MM.1S (cell line): ENCODE data around the gene HIC1.

ENCODE experiments used
- EZH2 ChIP-seq: fragments of 300-600 bp; sonication (generic); optimal IDR thresholded peaks from 2 replicates; pipeline ENCODE3; 2017; ENCODE audit warnings: low read depth, mild to moderate bottlenecking, antibody characterized with exemption, low read length, mixed read lengths
- TF ChIP-seq, protein P1 (sequence below): fragments of 300-600 bp; sonication (generic); IDR thresholded peaks from 2 replicates; pipeline ENCODE4 v1.5.1; 2016; ENCODE audit warnings: antibody characterized with exemption, low read length, mixed read lengths

DNA sequence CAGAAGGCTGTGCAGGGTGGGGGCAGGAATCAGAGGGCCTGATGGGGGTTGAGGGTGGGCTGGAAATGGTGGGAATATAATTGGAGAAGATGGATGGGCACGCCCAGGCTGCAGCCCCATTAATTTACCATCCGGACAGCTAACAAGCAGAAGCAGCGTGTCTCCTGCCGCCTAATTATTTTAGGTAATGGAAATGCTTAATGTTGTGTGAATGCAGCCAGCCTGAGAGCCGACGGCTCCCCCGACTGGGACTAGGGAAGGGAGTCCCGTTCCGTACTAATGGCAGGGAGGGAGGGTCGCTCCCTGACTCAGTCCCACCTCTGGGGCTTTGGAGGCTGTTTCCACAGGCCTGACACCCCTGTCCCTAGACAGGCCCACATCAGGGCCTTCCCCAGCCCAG, 17.7 kb upstream of the HIC1 start:
- TF ChIP-seq, protein P1, sequence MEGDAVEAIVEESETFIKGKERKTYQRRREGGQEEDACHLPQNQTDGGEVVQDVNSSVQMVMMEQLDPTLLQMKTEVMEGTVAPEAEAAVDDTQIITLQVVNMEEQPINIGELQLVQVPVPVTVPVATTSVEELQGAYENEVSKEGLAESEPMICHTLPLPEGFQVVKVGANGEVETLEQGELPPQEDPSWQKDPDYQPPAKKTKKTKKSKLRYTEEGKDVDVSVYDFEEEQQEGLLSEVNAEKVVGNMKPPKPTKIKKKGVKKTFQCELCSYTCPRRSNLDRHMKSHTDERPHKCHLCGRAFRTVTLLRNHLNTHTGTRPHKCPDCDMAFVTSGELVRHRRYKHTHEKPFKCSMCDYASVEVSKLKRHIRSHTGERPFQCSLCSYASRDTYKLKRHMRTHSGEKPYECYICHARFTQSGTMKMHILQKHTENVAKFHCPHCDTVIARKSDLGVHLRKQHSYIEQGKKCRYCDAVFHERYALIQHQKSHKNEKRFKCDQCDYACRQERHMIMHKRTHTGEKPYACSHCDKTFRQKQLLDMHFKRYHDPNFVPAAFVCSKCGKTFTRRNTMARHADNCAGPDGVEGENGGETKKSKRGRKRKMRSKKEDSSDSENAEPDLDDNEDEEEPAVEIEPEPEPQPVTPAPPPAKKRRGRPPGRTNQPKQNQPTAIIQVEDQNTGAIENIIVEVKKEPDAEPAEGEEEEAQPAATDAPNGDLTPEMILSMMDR: no peak
- TF ChIP-seq EZH2: no peak
